Measurements from ENCODE around the gene TSPAN3.

GRCh38 chr15:76996526-76997401, 74.1 kb downstream of the TSPAN3 start:
- TF ChIP-seq CTCF (IDR thresholded peaks at IDR 0.05; ENCODE audit: insufficient read depth, low read length) (no peak), REST (IDR thresholded peaks at IDR 0.05; ENCODE audit: insufficient replicate concordance, low read depth) (no peak), POLR2AphosphoS5 (IDR thresholded peaks at IDR 0.05; ENCODE audit: low read depth) (no peak)
